T47D (cell line): ENCODE data around the gene CCN5.
"Not testable (repeated sequence)": the region's sequence is repeated elsewhere in the genome, so short reads cannot be mapped to it uniquely, and the experiment has no call there.

Experiments
- DNase-seq, 2 experiments: peaks; one replicate each; pipeline versions ENCODE4 v3.0.0 to v3.0.0-alpha.2; 2011 to 2012; ENCODE audit warnings: low read depth in 1 of 2, low spot score in 1 of 2
- JUND ChIP-seq: IDR thresholded peaks from 2 replicates; pipeline ENCODE4 v1.6.1; 2012; ENCODE audit warnings: low read depth
- in situ Hi-C: cut with HindIII; loops from 2 replicates; pipeline ENCODE4 v1.10.0; 2016; ENCODE audit warnings: low sequenced_read_pairs, low pct_unique_long_range_greater_than_20kb

CCN5 gene

DNA sequence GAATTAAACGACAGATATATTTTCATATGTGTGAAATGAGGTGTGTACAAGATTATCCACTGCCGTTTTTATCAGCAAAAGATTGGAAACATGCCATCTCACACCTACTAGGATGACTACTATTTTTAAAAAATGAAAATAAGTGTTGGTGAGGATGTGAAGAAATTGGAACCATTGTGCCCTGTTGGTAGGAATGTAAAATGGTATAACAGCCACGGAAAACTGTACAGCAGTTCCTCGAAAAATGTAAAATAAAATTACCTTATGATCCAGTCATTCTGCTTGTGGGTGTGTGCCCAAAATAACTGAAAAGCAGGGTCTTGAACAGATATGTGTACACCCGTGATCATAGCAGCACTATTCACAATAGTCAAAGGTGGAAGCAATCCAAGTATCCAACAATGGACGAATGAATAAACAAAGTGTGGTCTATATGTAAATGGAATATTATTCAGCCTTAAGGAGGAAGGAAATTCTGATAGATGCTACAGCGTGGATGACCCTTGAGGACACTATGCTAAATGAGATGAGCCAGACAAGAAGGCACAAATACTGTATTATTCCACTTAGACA is 27.0 kb upstream of the CCN5 start:
- TF ChIP-seq JUND: no peak
- no peak for DNase-seq
- in situ Hi-C loops: no loop called here

DNA sequence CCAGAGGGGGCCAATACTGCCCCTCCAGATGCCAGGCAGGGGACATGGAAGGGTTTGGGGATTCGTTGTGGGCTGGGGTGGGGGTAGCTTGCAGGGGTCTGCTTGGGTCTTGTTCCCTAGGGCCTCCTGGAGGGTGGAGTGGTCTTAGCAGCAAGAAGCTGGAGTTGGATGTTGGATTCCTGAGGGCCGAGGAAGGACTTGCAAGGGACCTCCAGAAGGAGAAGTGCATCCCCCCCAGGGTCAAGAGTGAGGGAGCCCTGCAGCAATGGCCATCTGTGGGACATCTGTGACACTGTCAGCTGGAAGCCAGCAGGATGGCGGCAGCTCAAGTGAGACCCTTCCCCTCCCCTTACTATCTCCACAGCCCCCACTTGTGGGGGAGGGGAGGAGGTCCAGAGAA is 25.4 kb upstream of the CCN5 start:
- in situ Hi-C loops: no loop called here
- DNase-seq: no peak

DNA sequence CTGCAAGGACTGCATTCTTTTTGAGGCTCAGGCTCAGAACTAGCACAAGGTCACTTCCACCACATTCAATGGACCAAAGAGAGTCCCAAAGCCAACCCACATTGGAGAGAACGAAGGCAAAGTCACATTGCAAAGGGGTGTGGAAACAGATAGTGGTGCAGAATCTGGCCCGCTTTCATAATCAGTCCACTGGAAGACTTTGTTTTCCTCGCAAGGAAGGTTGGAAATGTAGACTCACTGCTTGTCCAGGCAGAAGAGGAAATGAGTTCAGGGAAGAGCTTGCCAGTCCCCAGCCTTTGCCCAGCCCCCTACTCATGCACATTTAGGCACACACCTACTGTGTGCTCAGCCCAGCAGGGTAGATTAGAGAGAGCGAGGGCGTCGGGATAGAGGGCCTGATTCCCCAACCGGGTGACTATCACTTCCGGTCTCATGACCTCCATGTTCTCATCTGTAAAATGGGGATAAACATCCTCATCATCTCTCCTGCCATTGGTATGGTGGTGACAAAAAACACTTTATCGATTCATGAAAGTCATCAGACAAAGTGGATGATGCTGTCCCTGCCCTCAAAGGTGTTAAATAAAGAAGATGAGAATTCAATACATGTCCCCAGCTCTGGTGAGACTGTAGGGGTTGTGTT is 24.3 kb upstream of the CCN5 start:
- no peak for DNase-seq
- in situ Hi-C loops: no loop called here
- TF ChIP-seq JUND: no peak

More for the DNA sequence above, 25.4 kb upstream of the CCN5 start:
- no peak for TF ChIP-seq JUND

DNA sequence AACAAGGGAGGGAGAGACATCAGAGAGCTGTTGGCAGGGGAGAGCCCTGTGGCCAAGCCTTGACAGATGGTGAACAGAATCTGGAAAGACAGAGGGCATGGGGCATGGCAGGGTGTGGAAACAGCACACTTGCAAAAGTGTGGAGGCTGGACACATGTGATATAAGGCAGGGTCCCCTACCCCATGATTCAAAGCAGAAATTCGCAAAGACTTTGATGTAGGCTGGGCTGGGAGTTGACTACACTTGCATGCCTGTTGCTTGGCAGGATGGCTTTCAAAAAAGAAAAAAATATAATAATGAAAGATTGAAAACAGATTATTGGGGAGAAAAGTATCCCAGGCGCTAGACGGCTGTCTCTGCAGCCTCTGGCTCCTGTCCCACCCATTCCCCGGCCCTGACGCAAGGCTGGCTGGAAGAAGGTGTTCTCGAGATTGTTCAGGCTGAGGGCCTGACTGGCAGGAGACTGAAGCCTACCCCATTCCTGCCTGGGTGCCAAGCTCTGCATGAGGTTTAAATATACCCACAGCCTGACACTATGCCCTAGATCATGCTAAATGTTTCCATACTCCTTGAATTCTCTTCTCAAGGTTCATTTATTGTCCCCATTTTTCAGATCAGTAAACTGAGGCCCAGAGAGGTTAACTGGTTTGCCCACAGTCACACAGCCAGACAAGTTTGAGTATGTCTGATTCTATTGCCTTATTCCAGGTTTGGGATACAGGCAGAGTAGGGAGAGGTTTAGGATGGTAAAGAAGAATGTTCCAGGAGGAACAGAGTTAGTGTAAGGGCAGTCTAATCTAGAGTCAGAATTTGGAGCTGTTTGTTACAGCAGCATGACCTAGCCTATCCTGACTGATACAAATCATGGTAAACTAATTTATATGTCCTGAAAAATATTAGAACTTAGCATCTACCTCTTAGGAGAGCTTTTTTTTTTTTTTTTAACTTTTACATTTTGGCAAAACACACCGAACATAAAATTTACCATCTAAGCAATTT is 23.4 kb upstream of the CCN5 start:
- no peak for DNase-seq
- no peak for TF ChIP-seq JUND
- in situ Hi-C loops: no loop called here

DNA sequence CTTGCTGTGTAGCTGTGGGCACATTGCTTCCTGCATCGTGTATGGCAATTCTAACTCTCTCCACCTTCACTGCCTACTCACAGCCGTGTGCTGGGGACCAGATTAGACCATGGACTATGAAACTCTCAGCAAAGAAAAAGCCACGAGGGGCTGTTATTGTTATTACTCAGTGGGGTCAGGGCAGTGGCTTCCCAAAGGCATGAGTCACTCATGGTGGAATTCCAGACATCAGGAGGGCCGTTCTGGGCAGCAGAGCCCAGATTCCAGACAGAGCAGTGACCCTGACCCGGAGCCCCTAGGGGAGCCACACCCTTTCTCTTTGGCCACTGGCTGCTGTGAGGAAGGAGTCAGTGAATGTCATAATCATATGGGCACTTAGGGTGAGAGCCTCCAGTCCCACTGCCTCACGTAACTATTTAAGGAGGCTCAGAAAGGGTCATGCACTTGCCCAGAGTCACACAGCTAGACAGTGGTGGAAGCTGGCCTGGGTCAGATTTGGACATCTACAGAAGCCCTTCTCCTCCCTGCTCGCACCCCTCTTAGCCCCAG is 22.2 kb upstream of the CCN5 start:
- in situ Hi-C loops: no loop called here
- no peak for TF ChIP-seq JUND
- DNase-seq: no peak

DNA sequence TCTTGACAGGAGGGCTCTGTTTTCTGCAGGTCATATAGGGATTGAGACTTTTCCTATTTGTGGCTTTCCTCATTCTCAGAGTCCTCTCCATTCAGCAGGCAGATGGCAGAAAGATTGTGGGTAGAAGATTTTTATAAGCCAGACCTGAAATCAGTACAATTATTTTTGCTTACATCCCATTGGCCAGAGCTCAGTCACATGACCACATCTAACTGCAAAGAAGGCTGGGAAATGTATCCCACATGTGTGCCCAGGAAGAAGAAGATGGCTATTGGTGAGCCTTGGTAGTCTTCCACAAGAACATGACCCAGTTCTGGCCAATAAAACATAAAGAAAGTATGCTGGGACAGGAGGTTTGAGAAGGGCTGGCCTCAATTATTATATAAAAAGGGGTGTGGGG is 21.5 kb upstream of the CCN5 start:
- TF ChIP-seq JUND: no peak
- no peak for DNase-seq

DNA sequence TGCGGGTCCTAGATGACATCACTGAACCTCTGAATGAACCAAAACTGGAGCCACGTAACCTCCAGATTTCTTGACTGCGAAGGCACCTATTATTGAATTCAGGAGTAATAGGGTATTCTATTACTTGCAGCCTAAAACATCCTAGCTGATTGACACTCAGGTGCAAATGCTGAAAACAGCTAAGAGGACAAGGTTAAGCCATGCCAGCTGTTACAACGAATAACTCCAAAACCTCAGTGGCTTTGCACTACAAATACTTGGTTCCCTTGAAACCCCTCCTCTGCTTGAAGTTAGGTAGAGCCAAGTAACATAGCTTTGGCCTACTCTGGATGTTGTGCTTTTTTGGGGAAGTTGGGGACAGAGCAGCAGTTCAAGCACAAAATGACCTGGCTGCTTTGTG is 21.0 kb upstream of the CCN5 start:
- no peak for TF ChIP-seq JUND
- no peak for DNase-seq

More for the DNA sequence above, 21.5 kb upstream of the CCN5 start:
- in situ Hi-C loops: no loop called here

DNA sequence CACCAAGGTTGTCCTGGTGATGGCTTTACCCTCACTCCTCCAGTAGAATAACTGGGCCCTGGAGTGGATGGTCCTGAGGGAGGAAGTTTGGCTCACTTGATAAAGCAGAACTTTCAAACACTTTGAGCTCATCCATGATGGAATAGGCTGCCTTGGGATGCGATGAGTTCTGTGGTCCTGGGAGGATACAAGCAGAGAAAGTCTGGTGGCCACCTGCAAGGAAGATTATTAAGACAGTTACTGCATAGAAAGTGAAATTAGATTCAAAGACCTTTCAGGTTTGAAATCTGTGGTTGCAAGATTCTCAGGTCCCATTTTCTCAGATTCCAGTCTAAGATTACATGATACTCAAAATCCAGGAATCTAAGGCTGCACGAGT is 19.9 kb upstream of the CCN5 start:
- DNase-seq: no peak
- in situ Hi-C loops: no loop called here
- TF ChIP-seq JUND: no peak

More for the DNA sequence above, 21.0 kb upstream of the CCN5 start:
- in situ Hi-C loops: no loop called here

DNA sequence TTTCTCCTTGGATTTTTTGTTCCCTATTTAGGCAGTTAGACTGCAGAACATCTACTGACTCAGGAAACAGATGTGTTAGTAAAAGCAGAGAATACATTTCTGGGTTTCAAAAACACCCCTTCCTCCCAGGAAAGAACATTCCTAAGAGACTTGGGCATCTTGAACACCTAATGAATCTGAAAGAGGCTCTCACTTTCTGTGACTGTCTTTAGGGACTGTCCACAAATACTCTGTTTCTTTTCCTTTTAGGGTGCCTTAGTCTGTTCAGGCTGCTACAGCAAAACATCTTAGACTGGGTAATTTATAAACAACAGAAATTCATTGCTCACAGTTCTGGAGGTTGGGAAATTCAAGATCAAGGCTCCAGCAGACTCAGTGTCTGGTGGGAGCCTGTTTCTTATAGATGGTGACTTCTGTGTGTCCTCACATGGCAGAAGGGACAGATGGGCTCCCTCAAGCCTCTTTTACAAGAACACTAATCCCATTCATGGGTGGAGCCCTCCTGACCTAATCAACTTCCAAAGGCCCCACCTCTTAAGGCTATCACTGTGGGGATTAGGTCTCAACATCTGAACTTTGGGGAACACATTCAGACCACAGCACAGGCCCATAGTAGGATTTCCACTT is 19.4 kb upstream of the CCN5 start:
- no peak for TF ChIP-seq JUND
- no peak for DNase-seq
- in situ Hi-C loops: no loop called here

DNA sequence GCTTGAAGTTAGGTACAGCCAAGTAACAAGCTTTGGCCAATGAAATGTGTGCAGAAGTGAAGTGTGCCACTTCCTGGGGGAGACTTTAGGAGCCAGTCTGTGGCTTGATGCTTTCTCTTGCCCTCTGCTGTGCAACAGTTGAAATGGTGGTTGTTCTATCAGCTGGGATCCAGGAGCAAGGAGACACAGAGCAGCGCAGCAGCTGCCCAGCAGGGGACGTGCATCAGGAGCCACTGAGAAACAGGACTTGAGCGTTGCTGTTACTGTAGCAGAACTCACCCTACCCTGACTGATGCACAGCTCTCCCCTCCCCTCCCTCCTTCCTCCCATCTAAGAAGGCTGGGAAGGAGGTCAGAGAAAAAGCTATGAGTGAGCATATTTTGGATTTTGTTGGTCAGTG is 18.9 kb upstream of the CCN5 start:
- DNase-seq: no peak
- in situ Hi-C loops: no loop called here
- TF ChIP-seq JUND: no peak

DNA sequence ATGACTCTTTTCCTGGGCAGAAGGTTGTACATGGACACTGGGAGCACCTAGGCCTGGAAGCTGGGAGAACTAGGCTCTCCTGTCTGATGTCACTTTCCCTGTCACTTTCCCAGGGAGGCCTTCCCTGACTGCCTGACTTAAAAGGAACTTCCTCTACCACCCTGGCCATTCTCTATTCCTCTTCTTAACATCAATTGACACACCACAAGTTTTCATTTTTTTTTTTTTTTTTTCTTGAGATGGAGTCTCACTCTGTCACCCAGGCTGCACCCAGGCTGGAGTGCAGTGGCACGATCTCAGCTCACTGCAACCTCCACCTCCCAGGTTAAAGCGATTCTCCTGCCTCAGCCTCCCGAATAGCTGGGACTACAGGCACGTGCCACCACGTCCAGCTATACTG is 18.1 kb upstream of the CCN5 start:
- DNase-seq, in situ Hi-C loops: not testable (repeated sequence)

DNA sequence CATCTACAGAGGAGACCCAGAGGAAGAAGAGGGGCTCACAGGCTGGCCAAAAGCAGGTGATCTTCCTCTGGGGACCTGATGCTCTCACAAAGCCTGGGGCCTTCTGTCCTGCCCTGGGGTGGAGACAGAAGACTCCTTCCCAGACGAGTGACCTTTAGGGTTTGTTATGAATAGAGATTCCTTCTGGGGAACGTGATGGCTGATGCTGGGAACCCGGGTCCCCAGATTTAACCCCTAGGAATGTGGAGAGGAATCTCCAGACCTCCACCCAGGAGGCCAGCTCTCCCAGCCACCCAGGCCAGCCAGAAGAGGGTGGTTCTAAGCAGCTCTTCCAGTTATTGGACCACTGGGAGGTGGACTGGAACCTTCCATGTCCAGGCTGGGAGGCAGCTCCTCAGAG is 16.8 kb upstream of the CCN5 start:
- no peak for DNase-seq
- TF ChIP-seq JUND: no peak
- in situ Hi-C loops: no loop called here
